ENCODE measurements around the gene AKAP12. TPM values are rescaled to one million over a fixed set of nuclear protein-coding genes. Genes with fewer than 3 reads are reported as not detected.

Gene AKAP12
- total RNA-seq, 1 donor from 2014 or later, result 40.8 TPM

DNA sequence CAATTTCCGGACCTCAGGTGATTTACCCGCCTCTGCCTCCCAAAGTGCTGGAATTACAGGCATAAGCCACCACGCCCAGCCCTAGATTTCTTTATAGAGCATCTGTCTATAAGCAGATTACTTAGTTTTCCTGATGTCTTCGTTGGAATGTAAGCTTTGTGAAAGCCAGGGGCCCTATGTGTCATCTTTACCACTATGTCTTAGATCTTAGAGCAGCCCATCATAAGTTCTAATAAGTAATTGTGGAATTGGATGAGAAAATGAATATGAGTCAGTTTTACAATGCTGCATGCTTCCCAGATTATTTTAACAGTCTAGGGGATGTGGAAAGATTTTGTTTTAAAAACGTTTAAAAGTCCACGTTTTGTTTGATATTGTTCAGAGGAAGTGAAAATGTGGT lies 160.7 kb downstream of the AKAP12 start:
- H3K27ac ChIP-seq, result no peak overlapping the region

DNA sequence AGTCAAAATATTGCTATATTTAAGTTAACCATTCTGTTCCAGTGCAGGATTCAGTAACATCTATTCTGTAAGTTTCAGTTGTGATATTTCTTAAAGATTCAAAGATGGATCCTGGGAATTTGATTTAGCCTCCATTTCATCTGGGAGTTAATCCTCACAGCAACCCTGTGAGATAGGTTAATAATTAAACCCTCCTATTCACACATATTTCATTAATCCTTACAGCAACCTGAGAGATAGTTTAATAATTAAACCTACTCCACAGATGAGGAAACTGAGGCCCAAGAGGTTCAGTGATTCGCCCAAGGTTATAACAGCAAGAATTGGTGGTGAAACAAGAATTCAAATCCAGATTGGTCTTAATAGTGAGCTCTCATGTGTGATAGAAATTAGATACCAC lies 162.5 kb downstream of the AKAP12 start:
- Histone ChIP-seq H3K4me3 (no peak overlapping the region), H3K36me3 (peaks cover 47% of the 10 kb centered on the region), H3K27ac (no peak overlapping the region), H3K4me1 (peaks cover 16% of the 10 kb centered on the region), H3K27me3 (no peaks in the 10 kb centered on the region), H3K9me3 (no peaks in the 10 kb centered on the region)
- intact Hi-C loops (cut with DNase I), result no loop called here
- no peak for DNase-seq
- TF ChIP-seq, protein P1, sequence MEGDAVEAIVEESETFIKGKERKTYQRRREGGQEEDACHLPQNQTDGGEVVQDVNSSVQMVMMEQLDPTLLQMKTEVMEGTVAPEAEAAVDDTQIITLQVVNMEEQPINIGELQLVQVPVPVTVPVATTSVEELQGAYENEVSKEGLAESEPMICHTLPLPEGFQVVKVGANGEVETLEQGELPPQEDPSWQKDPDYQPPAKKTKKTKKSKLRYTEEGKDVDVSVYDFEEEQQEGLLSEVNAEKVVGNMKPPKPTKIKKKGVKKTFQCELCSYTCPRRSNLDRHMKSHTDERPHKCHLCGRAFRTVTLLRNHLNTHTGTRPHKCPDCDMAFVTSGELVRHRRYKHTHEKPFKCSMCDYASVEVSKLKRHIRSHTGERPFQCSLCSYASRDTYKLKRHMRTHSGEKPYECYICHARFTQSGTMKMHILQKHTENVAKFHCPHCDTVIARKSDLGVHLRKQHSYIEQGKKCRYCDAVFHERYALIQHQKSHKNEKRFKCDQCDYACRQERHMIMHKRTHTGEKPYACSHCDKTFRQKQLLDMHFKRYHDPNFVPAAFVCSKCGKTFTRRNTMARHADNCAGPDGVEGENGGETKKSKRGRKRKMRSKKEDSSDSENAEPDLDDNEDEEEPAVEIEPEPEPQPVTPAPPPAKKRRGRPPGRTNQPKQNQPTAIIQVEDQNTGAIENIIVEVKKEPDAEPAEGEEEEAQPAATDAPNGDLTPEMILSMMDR (IDR thresholded peaks at IDR 0.05), result no peak
- ATAC-seq, result no peak

More for the DNA sequence above, 160.7 kb downstream of the AKAP12 start:
- ATAC-seq, result no peak
- TF ChIP-seq, protein P1 (IDR thresholded peaks at IDR 0.05), result no peak
- Histone ChIP-seq H3K27me3 (no peaks in the 10 kb centered on the region), H3K4me1 (peaks cover 34% of the 10 kb centered on the region), H3K4me3 (no peak overlapping the region), H3K36me3 (peaks cover 45% of the 10 kb centered on the region), H3K9me3 (no peaks in the 10 kb centered on the region)
- intact Hi-C loops (cut with DNase I), result no loop called here
- no peak for DNase-seq

DNA sequence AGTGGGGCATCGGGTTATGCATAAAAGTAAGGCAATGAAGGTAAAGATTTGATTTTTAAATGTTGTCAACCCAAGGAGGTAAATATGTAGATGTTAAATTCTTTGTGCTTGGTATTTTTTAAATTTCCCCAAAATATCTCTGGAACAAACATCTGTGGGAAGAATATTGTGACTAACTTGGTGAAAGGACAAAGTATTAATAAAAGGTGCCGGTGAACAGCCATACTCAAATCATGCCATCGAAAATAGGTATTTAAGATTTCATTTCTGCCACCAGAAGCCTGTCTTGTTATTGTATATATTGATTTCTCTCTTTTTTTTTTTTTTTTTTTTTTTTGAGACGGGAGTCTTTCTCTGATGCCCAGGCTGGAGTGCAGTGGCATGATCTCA lies 164.1 kb downstream of the AKAP12 start:
- Histone ChIP-seq H3K36me3 (peaks cover 39% of the 10 kb centered on the region), H3K4me1 (peaks cover 16% of the 10 kb centered on the region)

More for the DNA sequence above, 164.1 kb downstream of the AKAP12 start:
- TF ChIP-seq, protein P1 (IDR thresholded peaks at IDR 0.05), result no peak
- no peaks in the 10 kb centered on the region for H3K27me3 ChIP-seq
- H3K4me3 ChIP-seq, result no peak overlapping the region
- no peak overlapping the region for H3K27ac ChIP-seq
- no peaks in the 10 kb centered on the region for H3K9me3 ChIP-seq
- intact Hi-C loops (cut with DNase I), result no loop called here
- DNase-seq (no peak), ATAC-seq (no peak)

Other genes starting within 250 kb of the AKAP12 start
- 13.0 TPM for gene ZBTB2, start 151.6 kb downstream of the AKAP12 start, total RNA-seq
- 19.5 TPM for gene RMND1, start 212.2 kb downstream of the AKAP12 start, total RNA-seq